Stimulated activated CD4-positive, alpha-beta T cell treated with anti-CD3 and anti-CD28 coated beads, TNF-alpha, amount 100 ng/mL, for 48 hours (primary cell): Measurements from ENCODE around the gene RELN.

ENCODE experiments used
- DNase-seq, 3 donors: peaks; one replicate each; pipeline ENCODE4 v3.0.0-alpha.2; 2020; ENCODE audit warnings: low read depth in 3 of 3

The RELN gene

DNA sequence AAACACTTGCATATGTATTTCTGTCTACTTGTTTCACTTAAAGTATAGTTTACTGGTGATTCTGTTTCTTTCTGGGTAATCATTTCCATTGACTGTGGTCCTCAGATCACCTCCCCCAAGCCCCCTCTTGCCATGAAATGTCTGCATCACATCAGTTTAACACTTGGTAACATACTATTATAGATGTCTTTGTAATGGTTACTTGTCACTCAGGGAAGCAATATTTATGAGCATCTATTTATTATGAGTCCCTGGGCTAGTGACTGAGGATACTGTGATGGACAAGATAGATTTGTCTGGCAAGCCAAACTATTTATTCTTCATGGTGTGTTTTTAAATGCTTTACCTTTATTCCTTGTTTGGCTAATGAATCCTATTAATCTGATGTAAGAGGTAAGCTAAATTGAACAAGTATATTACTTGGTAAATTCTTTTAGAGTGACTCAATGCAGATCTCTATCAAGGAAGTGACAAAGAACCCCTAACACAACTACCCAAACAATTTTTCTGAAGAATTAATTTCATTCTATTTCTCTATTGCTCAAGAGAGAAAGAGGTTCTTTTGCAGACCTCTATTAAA is 270.9 kb downstream of the RELN start:
- no peak for DNase-seq

DNA sequence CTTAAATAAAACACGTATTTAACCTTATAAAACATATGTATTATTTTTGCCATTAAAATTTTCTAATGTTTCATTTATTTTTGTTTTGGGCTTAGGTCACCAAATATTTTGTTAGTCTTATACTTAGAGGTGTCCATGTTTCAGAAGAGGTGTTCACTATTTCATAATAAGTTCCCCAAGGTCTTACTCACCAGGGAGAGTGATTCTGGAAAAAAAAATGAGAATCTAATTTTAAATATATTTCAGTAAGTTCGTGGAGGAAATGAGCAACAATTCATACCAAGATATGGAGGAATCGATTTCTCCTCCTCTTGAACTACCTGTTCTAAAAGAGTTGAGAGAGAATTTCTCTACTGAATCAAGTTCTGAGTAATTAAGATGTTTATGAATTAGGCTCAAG is 271.9 kb downstream of the RELN start:
- DNase-seq, result no peak

DNA sequence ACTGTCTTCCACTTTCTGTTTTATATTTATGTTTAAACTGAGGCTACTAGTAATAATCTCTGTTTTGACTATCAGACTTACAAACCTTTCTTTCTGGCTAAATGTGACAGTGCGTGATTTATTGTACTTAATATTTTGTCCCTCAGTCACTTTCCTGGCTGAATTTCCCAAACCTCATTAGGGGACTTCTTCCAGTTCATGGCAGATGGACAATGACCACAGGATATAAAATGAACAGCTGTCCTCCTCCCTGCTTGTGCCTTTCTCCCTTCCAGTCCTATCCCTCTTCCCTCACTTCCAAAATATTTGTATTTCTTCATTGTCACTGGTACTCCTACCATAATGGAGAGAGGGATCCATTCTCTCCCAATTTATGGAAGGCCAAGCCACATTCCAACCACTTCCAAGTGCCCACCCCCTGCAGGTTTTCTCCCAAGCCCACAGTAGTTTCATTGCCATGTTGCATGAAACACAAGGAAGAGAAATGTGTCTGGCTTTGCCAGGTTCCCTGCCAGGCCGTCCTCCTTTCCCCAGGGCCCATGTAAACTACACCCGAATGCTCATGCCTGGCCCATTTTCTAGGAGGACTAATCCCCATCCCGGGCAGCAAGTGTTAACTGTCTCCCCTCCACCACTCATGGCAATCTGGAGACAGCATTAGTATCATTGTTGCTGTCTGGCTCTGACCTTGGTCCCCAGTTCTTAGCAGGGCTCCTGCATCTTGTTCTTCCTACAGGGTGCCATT is 273.9 kb downstream of the RELN start:
- DNase-seq, result no peak

DNA sequence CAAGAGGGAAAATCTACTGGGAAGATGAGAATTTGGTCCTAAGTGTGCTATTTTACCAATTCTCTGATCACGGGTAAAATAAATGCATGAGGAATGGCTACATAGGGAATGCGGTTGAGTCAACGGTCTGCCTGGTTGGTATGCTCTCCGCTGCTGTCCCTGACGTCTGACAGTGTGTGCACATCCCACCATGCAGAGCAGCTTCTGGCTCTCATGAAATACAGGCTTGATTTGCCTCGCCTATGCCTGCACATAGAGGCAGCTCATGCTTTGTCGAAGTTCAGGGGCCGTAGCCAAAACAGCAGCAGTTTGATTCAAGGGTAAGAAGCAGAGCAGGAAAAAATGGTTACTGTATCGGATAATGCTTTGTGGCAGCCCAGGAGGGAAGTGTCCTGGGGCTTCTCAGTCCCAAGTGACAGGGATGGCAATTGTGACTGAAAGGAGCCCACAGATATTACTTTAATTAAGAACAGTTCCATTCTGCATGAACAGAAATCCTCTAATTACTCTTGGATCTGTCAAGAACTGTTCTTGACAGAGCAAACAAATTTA is 275.0 kb downstream of the RELN start:
- DNase-seq, result no peak

DNA sequence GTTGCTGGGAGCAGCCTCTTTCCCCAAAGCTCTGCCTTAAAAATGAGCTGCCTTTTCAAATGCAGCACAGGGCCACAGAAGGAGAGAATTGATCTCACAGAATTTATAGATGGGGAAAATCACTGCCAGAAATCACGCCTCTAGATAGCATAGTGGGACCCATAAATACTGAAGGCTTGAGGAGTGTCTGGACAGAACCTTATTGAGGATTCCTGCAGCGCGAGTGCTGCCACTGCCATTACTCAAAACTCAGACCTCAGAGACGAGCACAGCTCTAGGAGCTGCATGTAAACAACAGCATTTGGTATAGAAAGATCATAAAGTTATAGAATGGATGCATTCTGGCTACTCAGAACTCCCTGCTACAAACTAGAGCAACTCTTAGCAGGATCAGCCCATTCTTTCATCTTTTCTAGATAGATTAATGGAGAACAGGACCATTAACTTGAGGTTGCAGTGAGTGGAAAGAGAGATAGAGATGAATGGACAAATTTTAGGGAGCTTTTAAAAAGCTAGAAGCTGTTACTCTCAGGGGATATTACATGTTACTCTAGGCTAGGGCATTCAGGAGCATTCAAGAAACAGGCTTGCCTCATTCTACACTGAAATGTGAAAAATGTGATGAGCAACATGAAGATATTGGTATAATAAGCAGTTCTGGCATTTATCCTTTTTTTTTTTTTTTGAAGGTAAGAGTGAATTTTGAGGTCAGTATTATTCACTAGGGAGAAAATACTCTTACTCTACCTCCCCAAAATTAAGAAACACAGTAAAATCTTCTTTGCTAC is 276.3 kb downstream of the RELN start:
- no peak for DNase-seq

DNA sequence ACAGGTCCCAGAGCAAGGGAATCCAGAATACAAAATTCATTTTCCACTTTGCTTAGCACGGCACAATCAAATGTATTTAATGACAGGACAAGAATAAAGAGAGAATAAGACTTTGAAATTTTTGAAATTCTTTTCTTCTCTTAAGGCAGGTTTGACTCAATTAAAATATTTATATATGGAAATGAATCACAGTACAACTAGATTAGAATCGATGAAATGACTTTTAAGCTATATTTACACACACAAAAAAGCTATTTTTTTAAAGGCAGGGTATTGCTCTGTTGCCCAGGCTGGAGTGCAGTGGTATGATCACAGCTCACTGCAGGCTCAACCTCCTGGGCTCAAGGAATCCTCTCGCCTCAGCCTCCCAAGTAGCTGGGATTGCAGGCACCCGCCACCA is 278.0 kb downstream of the RELN start:
- DNase-seq, result no peak

DNA sequence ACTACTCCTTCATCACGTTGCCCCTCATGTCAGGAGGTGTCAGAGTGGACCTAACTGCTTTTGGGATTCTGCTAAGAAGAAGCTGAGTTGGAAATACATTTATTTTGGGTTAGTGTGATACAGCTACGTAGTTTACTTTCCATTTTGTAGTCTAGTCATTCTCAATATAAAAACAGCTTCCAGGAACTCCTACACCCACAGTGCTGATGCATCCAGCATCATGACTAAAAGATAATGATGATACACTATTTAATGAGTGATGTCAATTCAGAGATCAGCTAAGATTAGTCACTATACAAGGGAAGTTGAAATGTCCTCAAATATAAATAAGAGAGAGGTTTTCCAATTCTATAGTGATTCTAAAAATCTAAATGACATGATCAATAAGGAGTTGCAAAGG is 279.2 kb downstream of the RELN start:
- no peak for DNase-seq

DNA sequence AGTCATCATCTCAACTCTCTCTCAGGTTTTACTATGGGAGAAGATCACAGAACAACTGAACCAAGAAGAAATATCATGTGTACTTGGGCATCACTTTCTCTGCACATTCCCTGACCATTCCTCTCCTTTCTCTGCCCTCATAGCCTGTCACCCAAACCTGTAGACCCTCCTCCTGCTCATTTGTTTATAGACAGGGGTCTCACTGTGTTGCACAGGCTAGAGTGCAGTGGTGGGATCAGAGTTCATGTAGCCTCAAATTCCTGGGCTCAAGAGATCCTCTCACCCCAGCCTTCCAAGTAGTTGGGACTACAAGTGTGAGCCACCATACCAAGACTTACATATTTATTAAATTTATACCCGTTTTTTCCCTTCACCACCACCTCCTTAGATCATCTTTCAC is 282.7 kb downstream of the RELN start:
- no peak for DNase-seq

DNA sequence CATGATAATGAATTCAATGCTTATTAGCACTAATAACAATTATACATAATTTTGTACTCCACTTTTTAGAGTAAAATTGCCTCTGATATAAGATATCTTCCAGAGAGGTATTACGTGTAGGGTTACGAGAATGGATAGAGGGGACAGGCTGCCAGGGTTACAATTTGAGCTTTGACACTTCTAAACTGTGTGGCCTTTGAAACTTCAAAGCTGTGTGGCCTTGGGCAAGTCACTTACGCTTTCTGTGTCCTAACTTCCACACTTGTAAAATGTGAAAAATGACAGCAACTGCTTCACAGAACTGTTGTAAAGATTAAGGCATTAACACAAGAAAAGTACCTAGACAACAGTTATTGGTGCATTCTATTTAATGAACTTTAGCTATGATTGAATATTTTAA is 283.9 kb downstream of the RELN start:
- DNase-seq, result no peak

DNA sequence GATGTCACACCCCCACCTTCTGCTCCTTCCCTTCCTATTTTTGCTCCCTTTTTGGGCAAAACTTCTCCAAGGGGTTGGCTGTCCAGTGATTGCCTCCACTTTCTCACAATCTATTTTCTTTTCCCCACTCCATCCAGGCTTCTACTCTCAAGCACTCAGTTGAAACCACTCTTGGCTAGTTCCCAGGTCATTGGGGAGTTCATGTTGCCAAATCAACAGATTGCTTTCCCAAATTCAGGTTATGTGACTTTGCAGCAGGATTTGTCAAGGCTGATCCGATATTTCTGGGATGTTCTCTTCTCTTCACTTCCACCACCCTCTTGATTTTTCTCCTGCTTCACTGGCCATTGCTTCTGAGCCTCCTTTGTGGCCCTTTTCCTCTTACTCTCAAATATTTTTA is 284.8 kb downstream of the RELN start:
- no peak for DNase-seq

DNA sequence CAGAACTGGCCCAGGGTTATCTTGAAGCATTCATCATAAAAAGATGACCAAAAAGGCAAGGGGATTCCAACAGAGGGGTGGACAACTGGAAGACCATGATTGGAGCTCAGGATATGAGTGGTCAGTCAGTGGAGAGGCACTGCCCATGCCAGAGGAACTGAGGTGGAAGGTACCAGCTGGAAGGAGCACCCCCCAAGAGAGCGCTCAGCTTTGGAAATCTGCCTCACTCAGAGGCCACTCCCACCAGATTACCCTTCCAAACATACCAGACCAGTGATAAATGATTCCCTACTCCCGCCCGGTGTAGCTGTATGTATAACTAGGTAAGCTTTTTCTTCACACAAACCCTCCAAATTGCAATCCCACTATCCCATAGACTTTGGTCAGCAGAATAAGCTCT is 286.5 kb downstream of the RELN start:
- DNase-seq, result no peak

DNA sequence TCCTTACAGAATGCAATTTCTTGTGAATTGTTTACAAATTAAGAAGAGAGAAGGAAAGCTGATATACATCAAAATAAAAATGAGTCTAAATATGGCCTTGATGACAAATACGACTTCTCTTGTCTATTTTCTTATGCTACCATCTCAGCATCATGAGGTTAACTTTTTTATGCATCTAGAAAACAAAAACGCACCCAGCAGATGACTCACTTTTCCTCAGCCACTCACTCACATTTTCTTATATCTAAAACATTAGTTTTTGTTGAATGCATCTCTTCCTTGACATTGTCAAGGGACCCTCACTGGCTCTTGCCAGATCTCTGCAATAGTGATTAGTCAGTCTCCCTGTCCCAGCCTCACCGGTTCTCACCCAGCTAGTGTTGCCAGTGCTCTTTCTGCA is 287.0 kb downstream of the RELN start:
- no peak for DNase-seq

DNA sequence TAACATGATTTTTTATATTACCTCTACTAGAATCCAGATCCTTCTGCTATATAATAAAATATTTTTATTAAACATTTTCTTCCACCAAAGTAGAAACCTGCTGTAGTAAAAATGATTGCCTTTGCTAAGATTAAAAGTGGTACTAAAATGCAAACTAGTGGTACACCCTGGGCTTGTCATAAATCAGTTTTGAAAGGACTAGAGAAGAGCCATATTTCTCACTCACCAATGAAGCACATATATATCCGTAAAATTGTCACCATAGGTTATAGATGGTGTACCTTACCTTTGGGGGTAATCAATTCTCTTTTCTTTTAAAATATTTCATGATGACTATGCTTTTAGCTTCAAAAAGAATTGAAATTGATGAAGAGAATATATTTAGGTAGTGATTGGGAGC is 290.4 kb downstream of the RELN start:
- no peak for DNase-seq

DNA sequence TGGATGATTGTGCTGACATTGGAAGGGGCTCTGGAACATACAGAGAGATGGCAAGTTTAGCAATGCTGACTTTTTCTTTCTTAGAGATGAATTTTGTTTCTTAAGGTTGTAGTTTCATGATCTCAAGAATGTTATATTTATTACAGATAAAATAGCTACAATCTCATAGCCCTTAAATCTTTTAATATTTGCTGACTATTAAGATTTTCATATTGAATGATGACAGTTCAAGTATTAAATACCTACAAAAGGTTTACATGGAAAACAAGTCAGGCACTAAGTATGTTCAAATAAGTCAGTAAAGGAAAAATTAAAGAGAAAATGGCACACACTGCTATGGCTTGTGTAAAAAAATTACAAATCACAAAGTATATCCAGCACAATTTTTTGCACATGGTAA is 291.4 kb downstream of the RELN start:
- DNase-seq, result no peak

DNA sequence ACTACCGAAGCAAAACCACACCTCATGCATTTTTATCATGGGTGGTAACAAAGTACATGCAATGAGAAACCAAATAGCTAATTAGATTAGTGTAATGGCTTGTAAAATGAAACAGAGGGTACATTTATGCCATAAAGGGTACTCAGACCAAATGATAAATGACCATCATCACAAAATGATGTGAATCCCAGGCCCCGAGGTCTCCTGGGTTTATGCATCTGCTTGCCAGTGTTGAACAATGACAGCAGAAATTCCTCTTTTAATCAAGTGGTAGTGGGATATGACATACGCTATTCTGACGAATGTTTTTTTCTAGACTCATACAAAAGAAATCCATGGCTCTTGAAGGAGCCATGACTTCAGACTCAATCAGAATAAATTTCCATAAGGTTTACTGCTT is 293.9 kb downstream of the RELN start:
- no peak for DNase-seq

DNA sequence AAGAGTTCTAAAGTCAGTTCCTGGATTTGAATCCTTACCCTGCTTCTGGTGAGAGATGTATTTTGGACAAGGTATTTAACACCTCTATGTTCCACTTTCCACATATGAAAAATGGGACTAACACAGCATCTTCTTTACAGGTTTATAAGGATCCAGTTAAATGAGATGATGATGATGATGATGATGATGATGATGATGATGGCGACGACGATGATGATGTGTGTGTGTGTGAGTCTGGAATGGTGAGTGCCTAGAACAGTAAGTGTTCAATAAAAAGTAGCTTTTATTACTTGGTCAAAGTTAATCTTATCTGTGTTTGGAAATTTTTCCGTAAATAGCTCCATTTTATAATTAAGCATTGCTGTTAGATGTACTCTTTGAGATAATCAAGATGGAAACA is 295.2 kb downstream of the RELN start:
- no peak for DNase-seq

DNA sequence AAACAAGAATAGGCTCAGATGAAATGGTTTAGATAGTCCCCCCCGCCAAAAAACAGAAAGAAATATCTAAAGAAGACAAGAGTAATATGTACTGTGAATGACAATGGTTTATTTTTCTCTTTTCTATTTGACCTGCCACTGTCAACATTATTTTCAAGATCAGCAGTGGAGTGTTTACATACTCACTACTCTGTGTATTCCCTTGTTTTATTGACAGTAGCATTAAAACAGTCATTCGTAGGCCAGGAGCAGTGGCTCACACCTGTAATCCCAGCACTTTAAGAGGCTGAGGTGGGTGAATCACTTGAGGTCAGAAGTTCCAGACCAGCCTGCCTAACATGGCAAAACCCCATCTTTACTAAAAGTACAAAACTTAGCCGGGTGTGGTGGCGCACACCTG is 298.2 kb downstream of the RELN start:
- DNase-seq, result no peak

DNA sequence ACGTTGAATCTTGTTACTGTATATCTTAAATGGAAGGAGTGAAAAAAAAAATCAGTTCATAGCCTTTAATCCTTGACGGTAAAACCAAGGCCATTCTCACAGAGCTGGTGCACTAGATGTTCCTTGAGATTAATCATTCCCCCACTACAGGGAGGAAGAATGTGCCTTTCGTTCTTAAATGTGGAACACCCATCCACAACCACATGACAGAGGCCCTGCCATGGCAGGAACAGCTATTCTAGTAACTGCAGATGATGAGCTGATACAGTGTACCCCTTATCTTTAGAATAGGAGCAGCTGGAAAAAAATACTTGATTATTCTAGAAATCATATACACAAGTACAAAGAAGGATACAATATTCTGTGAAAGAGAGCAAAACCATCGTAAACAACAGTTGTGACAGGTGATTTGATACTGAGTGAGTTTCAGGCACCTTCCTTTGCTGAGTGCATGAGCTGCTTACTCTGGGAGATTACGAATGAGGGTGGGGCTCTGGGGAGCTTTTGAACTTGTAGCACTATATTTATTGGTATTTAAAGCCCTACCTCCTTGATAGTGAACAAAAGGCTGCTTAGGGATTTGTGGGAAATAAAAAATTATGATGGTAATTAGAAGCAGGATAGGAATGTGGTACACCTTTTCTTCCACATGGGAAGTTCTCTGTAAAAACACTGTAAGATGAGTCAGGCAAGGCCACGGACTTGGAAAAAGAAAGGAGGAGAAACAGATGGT is 299.1 kb downstream of the RELN start:
- DNase-seq, result no peak

DNA sequence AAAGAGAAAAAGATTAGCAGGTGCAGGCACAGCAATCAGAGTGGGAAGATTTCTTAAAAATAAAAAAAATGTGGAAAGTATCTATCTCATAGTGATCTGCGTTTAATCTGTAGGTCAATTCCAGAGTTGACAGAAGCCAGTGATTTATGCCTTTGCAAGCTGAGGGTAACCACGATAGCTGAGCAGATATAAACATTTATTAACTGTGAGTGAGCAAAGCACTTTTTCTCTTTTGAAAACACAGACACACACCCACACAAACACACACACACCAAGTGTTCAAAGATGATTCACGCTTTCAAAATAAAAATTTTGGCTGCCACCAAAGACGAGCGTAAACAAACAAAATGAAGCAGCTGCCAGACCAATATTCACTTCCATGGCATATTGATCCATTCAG is 300.2 kb downstream of the RELN start:
- DNase-seq, result no peak

DNA sequence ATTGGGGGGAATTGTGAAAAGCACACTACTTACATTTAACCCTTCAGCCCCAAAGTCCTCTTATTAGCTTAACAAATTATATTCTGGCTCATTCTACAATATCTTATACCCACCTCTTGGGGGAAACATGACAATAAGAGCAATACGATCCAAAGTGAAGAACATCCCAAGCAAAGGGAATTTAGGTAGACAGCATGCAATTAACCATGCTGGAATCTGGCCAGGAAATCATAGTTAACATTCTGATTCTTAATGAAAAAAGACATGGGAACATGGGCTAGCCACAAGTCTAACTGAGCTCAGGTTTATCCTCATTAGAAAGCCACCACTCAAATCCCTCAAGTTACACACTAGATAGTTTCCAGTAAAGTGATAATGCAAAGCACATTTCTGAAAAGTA is 301.5 kb downstream of the RELN start:
- no peak for DNase-seq

DNA sequence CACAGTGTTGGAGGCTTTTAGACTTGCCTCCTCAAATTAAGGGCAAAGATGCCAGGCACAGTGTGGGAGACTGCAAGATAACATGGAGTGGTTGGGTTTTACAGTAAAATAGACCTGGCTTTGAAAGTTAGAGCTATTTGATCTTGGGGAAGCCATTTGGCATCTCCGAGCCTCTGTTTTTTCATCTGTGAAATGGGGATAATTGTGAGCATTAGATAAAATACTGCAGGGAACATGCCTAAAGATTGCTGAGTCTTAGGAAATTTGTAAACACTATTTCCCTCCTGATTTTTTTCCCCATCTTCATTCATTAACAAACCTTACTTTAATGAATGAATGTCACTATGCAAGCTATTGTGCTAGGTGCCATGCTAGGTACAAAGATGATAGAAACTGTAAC is 302.2 kb downstream of the RELN start:
- no peak for DNase-seq

DNA sequence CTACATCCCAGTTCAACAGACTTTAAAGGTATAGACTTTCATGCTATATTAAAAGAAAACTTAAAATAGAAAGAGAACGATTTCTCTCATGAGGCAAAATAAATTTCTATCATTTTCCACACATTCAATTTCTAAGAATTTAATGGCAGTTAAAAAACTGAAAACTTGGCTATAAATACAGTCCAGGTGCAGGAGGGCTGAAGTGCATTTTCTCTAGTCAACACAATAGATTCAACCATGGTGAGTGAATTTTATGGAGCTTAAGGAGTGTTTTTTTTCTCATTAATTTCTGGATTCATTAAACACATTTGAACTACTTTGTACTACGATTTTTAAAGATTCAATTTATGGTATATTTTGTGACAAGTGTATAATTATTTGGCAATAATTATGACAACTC is 302.7 kb downstream of the RELN start:
- no peak for DNase-seq
